Osteocyte (in vitro differentiated cells): ENCODE measurements around the gene SLCO3A1. TPM values are rescaled to one million over a fixed set of nuclear protein-coding genes. Genes with fewer than 3 reads are reported as not detected.

Experiments
- DNase-seq: peaks from one replicate; pipeline ENCODE4 v3.0.0; 2021; ENCODE audit warnings: mixed read lengths; ENCODE audit not compliant: unreplicated experiment; ENCODE audit errors: extremely low spot score
- H3K27ac Mint-ChIP-seq: one replicate; pipeline ENCODE4 v1.8.0; 2021; ENCODE audit warnings: mild to moderate bottlenecking, mixed read lengths; ENCODE audit not compliant: unreplicated experiment
- H3K27me3 Mint-ChIP-seq: one replicate; pipeline ENCODE4 v1.8.0; 2021; ENCODE audit warnings: mixed read lengths; ENCODE audit not compliant: unreplicated experiment
- H3K36me3 Mint-ChIP-seq: one replicate; pipeline ENCODE4 v1.8.0; 2021; ENCODE audit warnings: mixed read lengths; ENCODE audit not compliant: unreplicated experiment
- H3K4me1 Mint-ChIP-seq: one replicate; pipeline ENCODE4 v1.8.0; 2021; ENCODE audit warnings: mixed read lengths; ENCODE audit not compliant: unreplicated experiment
- H3K4me3 Mint-ChIP-seq: one replicate; pipeline ENCODE4 v1.8.0; 2021; ENCODE audit warnings: mild to moderate bottlenecking, moderate library complexity, mixed read lengths; ENCODE audit not compliant: unreplicated experiment
- H3K9me3 Mint-ChIP-seq: one replicate; pipeline ENCODE4 v1.8.0; 2021; ENCODE audit warnings: mixed read lengths; ENCODE audit not compliant: unreplicated experiment
- total RNA-seq: library from RNA; stranded (reverse); gene quantifications from 2 replicates; pipeline ENCODE4 v1.2.1, GENCODE V29; 2021
- TF ChIP-seq, protein P1 (sequence below): fragments of 200-600 bp; sonication (generic); IDR thresholded peaks from 2 replicates; pipeline ENCODE4 v1.5.0; 2021; ENCODE audit warnings: antibody characterized with exemption, mild to moderate bottlenecking, moderate library complexity

SLCO3A1 gene
- total RNA-seq, 1 donor from 2014 or later = 1.3 TPM

GRCh38 chr15:91927585-91927984, 74.1 kb downstream of the SLCO3A1 start:
- H3K36me3 Mint-ChIP-seq = no peaks in the 10 kb centered on the region
- peaks cover 5% of the 10 kb centered on the region for H3K4me1 Mint-ChIP-seq
- DNase-seq = no peak
- H3K4me3 Mint-ChIP-seq = no peak overlapping the region
- TF ChIP-seq, protein P1, sequence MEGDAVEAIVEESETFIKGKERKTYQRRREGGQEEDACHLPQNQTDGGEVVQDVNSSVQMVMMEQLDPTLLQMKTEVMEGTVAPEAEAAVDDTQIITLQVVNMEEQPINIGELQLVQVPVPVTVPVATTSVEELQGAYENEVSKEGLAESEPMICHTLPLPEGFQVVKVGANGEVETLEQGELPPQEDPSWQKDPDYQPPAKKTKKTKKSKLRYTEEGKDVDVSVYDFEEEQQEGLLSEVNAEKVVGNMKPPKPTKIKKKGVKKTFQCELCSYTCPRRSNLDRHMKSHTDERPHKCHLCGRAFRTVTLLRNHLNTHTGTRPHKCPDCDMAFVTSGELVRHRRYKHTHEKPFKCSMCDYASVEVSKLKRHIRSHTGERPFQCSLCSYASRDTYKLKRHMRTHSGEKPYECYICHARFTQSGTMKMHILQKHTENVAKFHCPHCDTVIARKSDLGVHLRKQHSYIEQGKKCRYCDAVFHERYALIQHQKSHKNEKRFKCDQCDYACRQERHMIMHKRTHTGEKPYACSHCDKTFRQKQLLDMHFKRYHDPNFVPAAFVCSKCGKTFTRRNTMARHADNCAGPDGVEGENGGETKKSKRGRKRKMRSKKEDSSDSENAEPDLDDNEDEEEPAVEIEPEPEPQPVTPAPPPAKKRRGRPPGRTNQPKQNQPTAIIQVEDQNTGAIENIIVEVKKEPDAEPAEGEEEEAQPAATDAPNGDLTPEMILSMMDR = no peak
- no peaks in the 10 kb centered on the region for H3K27me3 Mint-ChIP-seq
- H3K27ac Mint-ChIP-seq = no peak overlapping the region
- H3K9me3 Mint-ChIP-seq = peaks cover 3% of the 10 kb centered on the region

DNA sequence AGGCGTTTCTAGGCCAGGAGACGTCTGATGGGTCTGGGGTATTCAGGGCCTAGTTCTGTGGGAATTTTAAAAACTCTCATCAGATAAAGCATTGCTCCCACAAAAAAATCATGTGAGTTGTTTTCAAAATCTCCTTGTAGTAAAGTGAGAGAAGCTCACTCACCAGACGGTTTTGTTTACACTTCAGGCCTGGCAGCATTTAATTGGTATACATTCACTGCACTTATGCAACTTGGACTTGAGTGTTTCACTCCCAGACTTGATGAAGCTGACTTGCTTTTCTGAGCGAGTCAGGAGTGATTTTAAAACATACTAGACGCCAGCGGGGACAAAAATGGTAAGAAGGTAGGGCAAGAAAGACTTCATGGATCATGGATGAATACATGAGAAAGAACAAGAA, 75.2 kb downstream of the SLCO3A1 start:
- H3K27me3 Mint-ChIP-seq = no peaks in the 10 kb centered on the region
- H3K27ac Mint-ChIP-seq = no peak overlapping the region
- no peak overlapping the region for H3K4me3 Mint-ChIP-seq
- H3K9me3 Mint-ChIP-seq = no peaks in the 10 kb centered on the region
- no peaks in the 10 kb centered on the region for H3K36me3 Mint-ChIP-seq
- H3K4me1 Mint-ChIP-seq = peaks cover 5% of the 10 kb centered on the region
- TF ChIP-seq, protein P1 = no peak
- no peak for DNase-seq

- TF ChIP-seq, protein P1 = no peak
- H3K9me3 Mint-ChIP-seq = no peaks in the 10 kb centered on the region
- peaks cover 5% of the 10 kb centered on the region for H3K4me1 Mint-ChIP-seq
- no peak overlapping the region for H3K4me3 Mint-ChIP-seq
- no peaks in the 10 kb centered on the region for H3K36me3 Mint-ChIP-seq
- H3K27me3 Mint-ChIP-seq = no peaks in the 10 kb centered on the region
- no peak overlapping the region for H3K27ac Mint-ChIP-seq
- no peak for DNase-seq
These were observed 76.0 kb downstream of the SLCO3A1 start for GRCh38 chr15:91929509-91929908.

DNA sequence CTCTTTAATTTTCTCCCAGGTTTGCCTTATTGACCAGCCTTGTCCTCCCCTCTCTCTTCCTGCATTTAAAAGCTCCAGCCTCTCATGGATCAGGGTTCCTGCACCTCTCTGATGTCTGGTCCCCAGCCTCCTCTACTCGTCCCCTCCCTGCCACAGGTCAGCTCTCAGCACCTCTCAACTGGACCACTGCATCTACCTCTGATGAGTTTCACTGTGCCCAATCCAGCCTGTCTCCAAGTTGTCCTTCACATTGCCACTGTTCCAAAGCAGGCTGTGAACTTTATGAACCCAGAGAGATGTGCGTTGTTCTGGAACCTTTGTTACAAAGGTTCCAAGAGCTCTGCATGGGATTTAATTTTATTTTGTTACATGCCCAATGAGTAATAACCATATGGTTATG, 76.6 kb downstream of the SLCO3A1 start:
- Mint-ChIP-seq H3K9me3 (no peaks in the 10 kb centered on the region), H3K4me3 (no peak overlapping the region), H3K36me3 (no peaks in the 10 kb centered on the region), H3K27me3 (no peaks in the 10 kb centered on the region), H3K4me1 (peaks cover 5% of the 10 kb centered on the region), H3K27ac (no peak overlapping the region)
- TF ChIP-seq, protein P1 = no peak
- DNase-seq = no peak

DNA sequence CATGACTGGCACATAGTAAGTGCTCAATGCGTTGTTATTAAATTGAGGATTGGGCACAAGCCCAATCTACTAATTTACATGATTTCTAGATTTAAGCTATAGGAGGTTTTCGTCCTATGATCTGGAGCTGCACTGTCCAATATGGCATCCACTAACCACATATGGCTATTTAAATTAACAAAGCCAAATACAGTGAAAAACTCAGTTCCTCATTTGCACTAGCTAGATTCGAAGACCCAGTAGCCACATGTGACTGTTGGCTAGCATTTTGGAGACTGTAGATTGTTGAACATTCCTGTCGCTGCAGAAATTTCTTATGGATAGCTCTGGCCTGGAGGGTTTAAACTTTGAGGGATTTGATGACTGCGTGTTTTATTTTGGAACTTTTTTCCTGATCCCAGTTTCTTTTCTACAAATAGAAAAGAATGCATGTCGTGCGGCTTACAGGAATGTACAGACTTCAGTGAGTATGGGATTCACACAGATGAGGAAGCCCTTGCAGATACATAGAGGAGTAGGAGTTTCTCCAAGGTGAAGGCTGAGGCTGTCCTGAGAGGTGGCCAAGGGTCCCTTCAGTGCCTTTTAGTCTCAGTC, 82.8 kb downstream of the SLCO3A1 start:
- H3K9me3 Mint-ChIP-seq = no peaks in the 10 kb centered on the region
- no peak overlapping the region for H3K27ac Mint-ChIP-seq
- TF ChIP-seq, protein P1 = no peak
- no peaks in the 10 kb centered on the region for H3K36me3 Mint-ChIP-seq
- no peak for DNase-seq
- no peaks in the 10 kb centered on the region for H3K4me1 Mint-ChIP-seq
- H3K4me3 Mint-ChIP-seq = no peak overlapping the region
- no peaks in the 10 kb centered on the region for H3K27me3 Mint-ChIP-seq
